ENCODE measurements around the gene LHCGR.

GRCh38 chr2:48677450-48677849 is 78.1 kb downstream of the LHCGR start:
- no peak for TF ChIP-seq CTCF (IDR thresholded peaks at IDR 0.05; ENCODE audit: insufficient read depth, low read length, poor library complexity, severe bottlenecking)
- no peak for TF ChIP-seq EZH2phosphoT487 (conservative IDR thresholded peaks at IDR 0.05; ENCODE audit: low read length)
